Ectodermal cell (in vitro differentiated cells): ENCODE measurements around the gene INSC.
A peak's percentile ranks its signal among the peaks of the same experiment; 100 is the strongest.

Experiments used
- H3K27ac ChIP-seq: 2 replicates; pipeline ENCODE4 v1.7.0; 2013; ENCODE audit warnings: mild to moderate bottlenecking, low read depth, low read length; ENCODE audit not compliant: insufficient read depth, poor library complexity, severe bottlenecking
- H3K27me3 ChIP-seq: 2 replicates; pipeline ENCODE4 v1.7.0; 2013; ENCODE audit warnings: mild to moderate bottlenecking, low read length; ENCODE audit not compliant: insufficient read depth, control insufficient read depth, poor library complexity, severe bottlenecking
- H3K36me3 ChIP-seq: one replicate; pipeline ENCODE4 v1.7.0; 2013; ENCODE audit warnings: low read length; ENCODE audit not compliant: control insufficient read depth, insufficient read depth
- H3K4me1 ChIP-seq: one replicate; pipeline ENCODE4 v1.7.0; 2013; ENCODE audit warnings: low read length; ENCODE audit not compliant: control insufficient read depth, insufficient read depth
- H3K4me3 ChIP-seq: 2 replicates; pipeline ENCODE4 v1.7.0; 2013; ENCODE audit warnings: low read depth, low read length, control low read depth; ENCODE audit not compliant: insufficient read depth
- H3K9me3 ChIP-seq: 2 replicates; pipeline ENCODE4 v1.7.0; 2013; ENCODE audit warnings: mild to moderate bottlenecking, low read length, moderate library complexity; ENCODE audit not compliant: control insufficient read depth
- WGBS, 2 experiments: methylation state at CpG; one replicate each; pipeline ENCODE4 v1.1.7; 2013; ENCODE audit warnings: missing lambda C conversion rate in 2 of 2; 5-methylcytosine and 5-hydroxymethylcytosine counted together

Gene INSC

DNA sequence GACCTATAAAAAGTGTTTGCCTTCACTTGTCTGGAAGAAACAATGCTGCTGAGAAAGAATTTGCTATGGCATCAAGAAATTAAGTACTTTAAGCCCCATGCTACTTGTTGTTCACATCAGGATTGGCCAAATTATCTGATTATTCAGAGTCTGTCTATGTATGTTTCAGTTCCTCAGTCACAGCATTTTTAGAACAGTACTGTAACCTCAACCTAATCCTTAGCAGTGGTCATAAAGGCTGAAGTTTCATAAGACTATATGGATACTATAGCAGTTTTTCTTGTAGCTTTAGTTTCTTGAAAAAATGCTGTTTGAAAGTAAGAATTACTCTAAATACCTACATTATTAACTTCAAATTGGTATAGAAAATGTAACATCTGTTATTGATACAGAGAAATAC, 153.9 kb downstream of the INSC start:
- H3K9me3 ChIP-seq: peaks cover 5% of the 10 kb centered on the region
- H3K27me3 ChIP-seq: no peaks in the 10 kb centered on the region
- no peaks in the 10 kb centered on the region for H3K36me3 ChIP-seq
- H3K4me1 ChIP-seq: no peaks in the 10 kb centered on the region
- H3K4me3 ChIP-seq: no peak overlapping the region
- H3K27ac ChIP-seq: no peak overlapping the region

DNA sequence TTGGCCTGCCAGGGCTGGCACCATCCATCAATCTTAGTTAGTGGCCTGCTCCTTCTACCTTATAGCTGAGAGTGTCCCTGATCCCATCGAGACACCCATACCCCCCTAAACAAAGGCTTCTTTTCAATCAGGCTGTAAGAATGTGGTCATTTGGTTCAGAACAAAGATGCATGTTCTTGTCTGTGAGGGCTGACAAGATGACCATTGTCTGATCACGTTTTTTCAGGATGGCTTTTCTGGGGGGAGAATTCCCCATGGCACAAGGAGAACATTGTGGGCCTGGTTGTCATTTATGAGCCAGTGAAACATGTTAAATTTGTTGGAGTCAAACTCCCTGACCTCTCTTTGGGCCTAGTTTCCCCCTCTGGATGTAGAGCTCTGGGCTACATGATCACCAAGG, 160.4 kb downstream of the INSC start:
- H3K27me3 ChIP-seq: no peaks in the 10 kb centered on the region
- no peaks in the 10 kb centered on the region for H3K36me3 ChIP-seq
- no peak overlapping the region for H3K4me3 ChIP-seq
- H3K4me1 ChIP-seq: peaks cover 29% of the 10 kb centered on the region
- 24 to 48% methylated on average over 1 to 2 of the region's 2 CpGs for WGBS, 2 experiments
- H3K27ac ChIP-seq: peak overlapping the region; percentile 61
- no peaks in the 10 kb centered on the region for H3K9me3 ChIP-seq

DNA sequence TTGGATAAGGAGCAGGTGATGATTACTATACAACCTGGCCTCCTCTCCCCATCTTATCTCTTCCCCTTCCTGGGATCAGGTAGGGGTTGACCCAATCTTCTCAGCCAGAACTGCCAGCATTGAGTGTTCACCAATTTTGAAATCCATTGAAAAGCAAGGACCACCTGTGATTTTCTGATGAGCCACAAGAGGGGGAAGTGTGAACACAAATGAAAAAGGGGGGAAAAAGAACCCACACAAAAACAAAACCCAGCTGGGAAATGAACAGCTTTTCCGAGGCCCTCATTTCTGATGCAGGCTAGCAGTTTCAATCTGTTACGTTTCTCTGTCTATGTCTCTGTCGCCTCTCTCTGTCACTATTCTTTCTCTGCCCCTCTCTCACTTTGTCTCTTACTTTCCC, 161.9 kb downstream of the INSC start:
- no peak overlapping the region for H3K27ac ChIP-seq
- WGBS, 2 experiments: 31 to 42% methylated on average over 3 of the region's 3 CpGs
- H3K9me3 ChIP-seq: no peaks in the 10 kb centered on the region
- H3K27me3 ChIP-seq: no peaks in the 10 kb centered on the region
- no peak overlapping the region for H3K4me3 ChIP-seq
- peaks cover 29% of the 10 kb centered on the region for H3K4me1 ChIP-seq
- no peaks in the 10 kb centered on the region for H3K36me3 ChIP-seq

DNA sequence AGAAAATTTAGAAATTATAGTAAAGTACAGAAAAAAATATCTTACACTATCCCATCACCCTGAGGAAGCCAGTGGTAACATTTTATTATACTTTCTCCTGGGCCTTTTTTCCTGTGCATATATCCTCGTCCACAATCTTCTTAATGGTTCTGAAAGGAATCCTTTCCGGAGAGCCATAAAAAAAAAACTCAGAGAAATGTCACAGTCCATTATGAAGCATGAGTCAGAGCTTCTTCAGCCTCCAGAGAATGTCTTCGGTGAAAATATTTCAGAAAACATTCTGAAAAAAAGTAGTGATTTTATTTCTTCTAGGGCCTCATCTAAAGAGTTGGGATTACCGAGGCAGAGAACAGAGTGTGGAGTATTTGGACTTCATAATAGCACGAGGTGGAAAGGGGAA, 163.4 kb downstream of the INSC start:
- H3K27me3 ChIP-seq: no peaks in the 10 kb centered on the region

DNA sequence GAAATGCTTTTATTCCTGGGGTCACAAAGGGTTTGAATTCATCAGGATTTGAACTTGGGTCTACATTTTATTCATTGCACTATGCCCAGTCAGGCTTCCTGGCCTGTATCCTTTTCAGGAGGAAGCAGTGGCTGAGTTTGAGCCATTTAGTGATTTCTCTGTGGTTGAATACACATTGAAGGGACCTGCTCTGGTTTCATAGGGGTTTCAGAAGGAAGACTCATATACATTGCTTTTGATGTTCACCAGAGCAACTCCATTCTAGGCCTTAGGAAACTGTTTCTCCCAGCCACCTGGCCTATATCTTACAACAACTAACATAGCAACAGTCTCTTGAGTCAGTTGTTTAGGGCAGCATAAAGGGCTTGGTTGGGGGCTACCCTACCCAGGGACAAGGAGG, 165.7 kb downstream of the INSC start:
- H3K4me3 ChIP-seq: no peak overlapping the region
- peaks cover 21% of the 10 kb centered on the region for H3K4me1 ChIP-seq
- no peaks in the 10 kb centered on the region for H3K27me3 ChIP-seq
- H3K36me3 ChIP-seq: no peaks in the 10 kb centered on the region
- no peak overlapping the region for H3K27ac ChIP-seq
- no peaks in the 10 kb centered on the region for H3K9me3 ChIP-seq

More for the DNA sequence above, 163.4 kb downstream of the INSC start:
- 94 to 96% methylated on average over 5 of the region's 5 CpGs for WGBS, 2 experiments
- Histone ChIP-seq H3K27ac (no peak overlapping the region), H3K4me1 (peaks cover 29% of the 10 kb centered on the region), H3K36me3 (no peaks in the 10 kb centered on the region), H3K4me3 (no peak overlapping the region), H3K9me3 (no peaks in the 10 kb centered on the region)

DNA sequence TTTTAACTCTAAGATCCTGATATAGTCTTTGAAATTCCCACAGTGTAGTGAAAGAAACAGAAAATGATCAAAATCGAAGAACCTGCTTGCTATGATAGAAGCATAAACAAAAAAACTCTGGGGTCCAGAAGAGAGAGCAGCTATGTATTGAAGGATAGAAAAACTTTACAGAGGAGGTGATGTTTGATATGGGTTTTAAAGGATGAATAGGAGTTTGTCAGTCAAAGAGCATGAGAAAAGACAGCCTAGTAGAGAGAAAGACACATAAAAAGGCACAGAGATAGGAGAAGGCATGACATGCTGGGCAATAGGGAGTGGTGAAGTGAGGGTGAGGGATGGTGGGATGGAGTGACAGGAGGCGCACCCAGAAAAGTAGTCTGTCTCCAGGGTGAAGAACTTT, 168.0 kb downstream of the INSC start:
- no peak overlapping the region for H3K4me3 ChIP-seq
- H3K9me3 ChIP-seq: no peaks in the 10 kb centered on the region
- 99 to 100% methylated on average over 2 of the region's 2 CpGs for WGBS, 2 experiments
- H3K27me3 ChIP-seq: no peaks in the 10 kb centered on the region
- no peaks in the 10 kb centered on the region for H3K36me3 ChIP-seq
- H3K4me1 ChIP-seq: no peaks in the 10 kb centered on the region
- H3K27ac ChIP-seq: no peak overlapping the region

DNA sequence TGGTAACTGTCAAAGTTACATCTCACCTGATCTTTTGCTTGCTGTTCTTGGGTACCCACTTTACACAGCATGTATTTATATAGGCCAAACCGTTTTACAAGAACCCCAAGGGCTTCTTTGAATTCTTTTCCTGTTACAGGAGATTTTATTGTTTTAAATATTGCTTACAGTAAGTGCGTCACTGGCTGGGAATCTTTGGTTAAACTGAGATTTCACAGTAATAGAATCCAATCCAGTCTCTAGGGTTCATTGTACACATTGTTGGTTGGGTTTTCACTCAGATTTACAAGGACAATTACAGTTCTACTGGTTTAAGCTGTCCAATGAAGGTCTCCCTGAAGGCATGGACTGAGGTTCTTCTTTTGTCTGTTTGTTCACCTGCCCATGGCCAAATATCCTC, 171.7 kb downstream of the INSC start:
- H3K4me3 ChIP-seq: no peak overlapping the region
- H3K4me1 ChIP-seq: no peaks in the 10 kb centered on the region
- H3K27me3 ChIP-seq: no peaks in the 10 kb centered on the region
- H3K36me3 ChIP-seq: no peaks in the 10 kb centered on the region
- no peak overlapping the region for H3K27ac ChIP-seq
- no peaks in the 10 kb centered on the region for H3K9me3 ChIP-seq
- WGBS, 2 experiments: 86 to 95% methylated on average over 2 of the region's 2 CpGs

DNA sequence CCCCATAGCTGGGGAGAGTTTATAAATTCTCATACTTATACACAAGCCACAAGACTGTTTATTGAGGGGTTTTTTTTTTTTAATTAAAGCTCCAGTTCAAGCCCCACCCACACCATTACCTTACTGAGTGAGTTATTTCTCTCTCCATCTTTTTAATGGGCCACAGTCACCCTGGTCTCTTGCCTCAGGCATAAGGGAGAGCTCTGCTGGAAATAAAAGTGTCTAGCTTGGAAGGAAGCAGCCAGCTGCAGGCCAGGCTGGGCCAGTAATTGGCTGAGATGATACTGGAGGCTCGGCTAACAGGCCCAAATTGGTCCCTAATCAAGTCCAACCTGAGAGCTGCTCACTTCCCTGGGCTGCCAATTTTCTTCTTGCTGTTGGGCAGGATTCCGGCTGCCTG, 174.1 kb downstream of the INSC start:
- no peaks in the 10 kb centered on the region for H3K4me1 ChIP-seq
- H3K9me3 ChIP-seq: no peaks in the 10 kb centered on the region
- H3K27me3 ChIP-seq: no peaks in the 10 kb centered on the region
- H3K27ac ChIP-seq: no peak overlapping the region
- no peak overlapping the region for H3K4me3 ChIP-seq
- H3K36me3 ChIP-seq: no peaks in the 10 kb centered on the region
- 95 to 97% methylated on average over 2 of the region's 2 CpGs for WGBS, 2 experiments

DNA sequence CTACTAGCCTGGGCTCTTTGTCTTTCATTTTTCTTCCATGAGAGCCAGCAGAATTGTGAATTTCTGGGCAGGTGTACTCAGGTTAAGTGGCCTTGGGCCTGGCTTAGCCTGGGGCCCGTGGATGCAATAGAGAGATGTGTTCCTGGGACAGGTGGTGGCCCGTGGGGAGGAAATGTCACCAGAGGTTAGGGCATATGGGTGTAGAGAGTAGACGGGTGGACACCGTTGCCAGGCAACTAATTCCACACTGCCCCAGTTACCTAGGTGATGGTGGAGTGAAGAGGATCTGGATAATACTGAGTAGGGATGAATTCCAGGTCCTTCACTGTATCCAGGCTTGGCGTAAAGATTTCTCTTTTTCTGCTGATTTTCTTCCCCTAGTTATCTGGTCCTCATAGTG, 175.0 kb downstream of the INSC start:
- 93 to 95% methylated on average over 5 of the region's 5 CpGs for WGBS, 2 experiments
- Histone ChIP-seq H3K4me1 (no peaks in the 10 kb centered on the region), H3K4me3 (no peak overlapping the region), H3K36me3 (no peaks in the 10 kb centered on the region), H3K27me3 (no peaks in the 10 kb centered on the region), H3K27ac (no peak overlapping the region), H3K9me3 (no peaks in the 10 kb centered on the region)

DNA sequence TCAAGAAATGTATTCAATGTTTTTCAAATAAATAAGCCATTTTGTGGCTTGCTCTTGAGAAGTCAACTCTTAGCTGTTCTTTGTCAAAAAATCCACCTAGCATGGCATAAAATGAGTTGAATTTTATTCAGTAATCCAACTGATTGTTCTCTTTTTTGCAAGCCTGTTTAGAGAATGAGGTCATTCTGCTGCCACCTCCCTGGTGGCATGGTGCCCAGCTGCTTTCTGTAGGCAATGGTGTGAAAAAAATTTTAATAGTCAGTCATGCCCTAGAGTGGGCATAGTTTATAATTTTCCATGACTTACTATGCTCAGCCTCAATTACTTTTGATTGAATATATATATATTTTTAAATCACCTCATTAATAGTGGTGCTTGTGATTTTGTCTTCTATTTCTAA, 177.2 kb downstream of the INSC start:
- Histone ChIP-seq H3K9me3 (no peaks in the 10 kb centered on the region), H3K36me3 (no peaks in the 10 kb centered on the region), H3K4me1 (no peaks in the 10 kb centered on the region), H3K27me3 (no peaks in the 10 kb centered on the region), H3K4me3 (no peak overlapping the region), H3K27ac (no peak overlapping the region)

DNA sequence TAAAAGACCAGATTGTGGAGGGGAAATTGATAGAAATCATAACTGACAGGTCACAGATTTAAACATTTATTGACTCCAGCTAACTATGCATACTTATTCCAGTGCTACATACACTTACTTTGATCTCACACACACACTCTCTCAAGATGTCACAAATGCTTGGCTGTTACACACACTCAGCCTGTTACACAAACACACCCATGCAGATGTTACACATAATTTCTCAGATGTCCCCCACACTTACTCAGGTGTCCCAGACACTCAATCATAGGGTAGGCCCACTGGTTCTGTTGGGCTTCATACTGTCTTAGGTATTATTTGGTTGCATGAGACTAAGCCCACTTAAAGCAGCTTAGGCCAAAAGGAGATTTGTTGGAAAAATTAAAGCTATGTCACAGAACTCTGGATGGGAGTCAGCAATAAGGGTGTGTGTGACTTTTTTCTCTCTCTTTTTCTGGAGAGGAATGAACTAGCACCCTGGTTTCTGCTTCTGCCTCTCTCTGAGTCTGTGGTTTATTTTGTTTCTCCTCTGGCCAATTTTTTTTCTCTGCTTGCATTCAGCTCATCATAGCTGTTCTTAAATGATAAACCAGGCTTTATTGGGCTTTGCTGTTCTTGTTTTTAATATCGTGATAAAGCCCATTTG, 179.4 kb downstream of the INSC start:
- WGBS, 2 experiments: 88 to 95% methylated on average over 1 of the region's 1 CpG
- Histone ChIP-seq H3K4me1 (no peaks in the 10 kb centered on the region), H3K9me3 (no peaks in the 10 kb centered on the region), H3K4me3 (no peak overlapping the region), H3K36me3 (no peaks in the 10 kb centered on the region), H3K27me3 (no peaks in the 10 kb centered on the region), H3K27ac (no peak overlapping the region)
